ENCODE results near the gene CAMKK1.
"Not testable (repeated sequence)": the region's sequence is repeated elsewhere in the genome, so short reads cannot be mapped to it uniquely, and the experiment has no call there.

Gene CAMKK1

DNA sequence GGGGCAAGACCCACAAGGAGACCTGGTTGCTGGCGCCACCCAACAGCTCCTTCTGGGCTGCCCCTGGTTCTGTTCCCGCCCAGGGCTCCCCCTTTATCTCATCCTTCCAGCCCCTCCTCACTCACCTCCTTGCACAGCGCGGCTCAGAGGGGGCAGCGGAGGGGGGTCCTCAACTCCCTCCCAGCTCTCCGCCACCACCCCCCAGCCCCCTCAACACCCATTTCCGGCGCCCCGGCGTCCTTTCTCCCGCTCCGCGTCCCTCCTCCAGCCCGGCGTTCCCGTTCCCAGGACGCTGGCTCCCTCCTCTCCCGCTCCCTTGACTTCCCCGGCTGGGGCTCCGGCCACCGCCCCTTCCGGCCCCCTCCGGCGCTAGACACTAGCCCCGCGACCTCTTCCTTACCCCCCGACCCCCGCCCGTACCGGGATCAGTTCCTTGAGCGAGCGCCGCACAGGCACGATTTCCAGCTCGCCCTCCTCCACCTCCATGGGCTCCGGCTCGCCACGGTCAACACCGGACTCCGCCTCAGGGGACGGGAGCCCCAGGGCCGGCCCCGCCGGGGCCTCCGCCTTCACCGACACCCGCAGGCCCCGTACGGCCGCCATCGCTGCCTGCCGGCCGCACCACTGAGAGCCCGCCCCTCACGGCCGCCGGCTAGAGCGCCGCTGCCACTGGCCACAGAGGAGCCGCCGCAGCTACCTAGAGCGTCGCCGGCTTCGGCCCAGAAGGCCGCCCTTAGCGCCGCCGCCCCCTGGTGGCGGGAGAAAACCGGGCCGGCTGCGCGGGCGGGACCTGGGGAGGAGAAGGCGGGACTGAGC, 47.0 kb downstream of the CAMKK1 start, which contains the start of gene NCBP3:
TSS of gene NCBP3 (minus strand) at position 626 of the 816 bp plus-strand sequence. CDS start at position 603, 23 bp downstream.
- peak; percentile 93 for DNase-seq

DNA sequence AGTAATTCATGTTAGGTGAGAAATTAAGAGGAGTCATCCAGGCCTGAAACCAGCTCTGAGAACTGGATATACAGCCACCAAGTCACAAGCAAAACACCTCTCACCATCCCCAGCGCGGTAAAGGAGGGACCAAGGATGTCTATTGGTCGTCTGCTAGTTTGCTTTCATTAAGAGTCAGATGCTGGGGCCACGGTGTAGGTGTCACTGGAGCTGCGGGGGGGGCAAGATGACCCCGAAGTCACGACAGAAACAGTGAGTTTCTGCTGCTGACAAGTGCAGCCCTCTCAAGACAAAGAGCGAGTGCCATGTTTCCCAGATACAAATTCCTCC, 47.6 kb downstream of the CAMKK1 start:
- DNase-seq, result no peak

GRCh38 chr17:3844556-3844955, 48.3 kb downstream of the CAMKK1 start:
- DNase-seq, result not testable (repeated sequence)

DNA sequence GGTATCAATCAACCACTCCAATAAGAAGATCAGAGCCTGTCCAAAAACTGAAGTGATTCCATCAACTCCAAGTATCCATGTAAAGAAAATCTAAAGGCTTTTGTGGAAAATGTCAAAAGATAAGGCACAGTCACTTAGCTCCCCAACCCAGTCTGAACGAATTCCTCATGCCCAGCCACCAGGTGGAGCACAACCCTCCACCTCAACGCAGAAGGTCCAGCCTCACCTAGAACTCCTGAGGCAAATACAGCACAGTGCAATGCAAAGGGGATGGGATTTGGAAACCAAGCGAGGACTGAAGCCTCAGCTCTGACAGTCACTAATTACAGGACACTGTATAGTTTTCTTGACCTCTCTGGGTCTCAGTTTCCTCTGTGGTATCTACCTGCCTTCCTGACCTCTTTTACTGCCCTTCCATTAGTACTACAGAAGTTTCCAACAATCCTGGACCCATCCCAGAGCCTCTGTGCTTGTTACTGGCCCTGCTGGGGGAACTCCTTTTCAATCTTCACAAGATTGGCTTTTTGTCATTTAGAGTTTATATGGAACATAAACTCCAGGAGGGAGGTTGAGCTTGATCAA, 48.8 kb downstream of the CAMKK1 start:
- DNase-seq, result peak; percentile 17

DNA sequence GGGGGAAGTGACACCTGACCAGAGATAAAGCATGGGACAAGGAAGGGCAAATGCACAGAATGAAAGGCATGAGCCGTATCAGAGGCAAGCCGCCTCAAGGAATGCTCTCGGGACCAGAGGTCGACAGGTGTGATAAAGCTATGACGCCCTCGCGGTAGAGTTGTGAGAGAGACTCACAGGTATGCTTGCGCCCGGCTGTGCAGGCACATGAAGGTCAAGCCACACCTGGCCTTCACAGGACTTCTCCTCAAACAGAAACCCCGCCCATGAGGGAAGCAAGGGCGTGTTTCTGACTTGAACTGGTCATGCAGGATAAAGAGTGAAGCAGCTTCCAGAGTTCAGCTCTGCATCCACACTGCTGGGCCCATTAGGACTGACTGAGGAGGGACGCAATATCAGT, 54.6 kb downstream of the CAMKK1 start:
- DNase-seq, result no peak

GRCh38 chr17:3836551-3836950, 56.3 kb downstream of the CAMKK1 start:
- no peak for DNase-seq

- DNase-seq, result no peak
These were observed 57.2 kb downstream of the CAMKK1 start for GRCh38 chr17:3835410-3836229.

DNA sequence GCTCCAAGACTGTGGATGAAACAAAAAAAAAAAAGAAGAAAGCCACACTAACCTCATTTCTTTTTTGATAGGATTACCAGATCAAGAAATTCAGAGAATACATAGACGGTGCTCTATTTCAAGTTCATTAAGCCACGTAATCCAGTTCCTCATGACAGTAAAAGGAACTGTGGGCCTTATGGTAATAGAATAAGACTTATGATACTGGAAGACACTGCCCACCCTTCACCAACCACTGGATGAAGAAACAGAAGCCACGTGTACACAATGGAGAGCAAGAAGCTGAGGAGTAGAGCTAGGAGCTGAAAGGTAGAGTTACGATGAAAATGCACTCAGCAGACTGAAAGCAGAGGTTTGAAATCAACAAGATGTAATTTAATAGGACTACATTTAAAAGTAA, 58.0 kb downstream of the CAMKK1 start:
- DNase-seq, result no peak

DNA sequence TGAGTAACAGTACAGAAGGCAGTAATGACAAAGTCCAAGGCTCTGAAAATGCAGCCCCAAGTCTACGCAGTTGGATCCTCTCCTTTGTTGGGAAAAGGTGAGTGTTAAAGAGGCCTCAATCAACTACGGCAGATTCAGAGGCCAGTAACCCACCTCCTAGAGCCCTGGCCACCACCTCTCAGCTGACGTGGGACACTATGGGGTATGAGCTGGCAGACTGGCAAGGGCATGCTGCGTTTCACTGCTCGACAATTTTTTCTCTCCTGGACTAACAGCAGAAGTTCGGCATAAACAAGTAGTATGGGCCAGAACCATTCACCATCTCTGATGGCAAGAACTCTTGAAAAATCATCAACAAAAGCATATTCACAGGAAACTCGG, 64.0 kb downstream of the CAMKK1 start:
- no peak for DNase-seq

- DNase-seq, result peak; percentile 45
These were observed 64.6 kb downstream of the CAMKK1 start for GRCh38 chr17:3828151-3828851.

DNA sequence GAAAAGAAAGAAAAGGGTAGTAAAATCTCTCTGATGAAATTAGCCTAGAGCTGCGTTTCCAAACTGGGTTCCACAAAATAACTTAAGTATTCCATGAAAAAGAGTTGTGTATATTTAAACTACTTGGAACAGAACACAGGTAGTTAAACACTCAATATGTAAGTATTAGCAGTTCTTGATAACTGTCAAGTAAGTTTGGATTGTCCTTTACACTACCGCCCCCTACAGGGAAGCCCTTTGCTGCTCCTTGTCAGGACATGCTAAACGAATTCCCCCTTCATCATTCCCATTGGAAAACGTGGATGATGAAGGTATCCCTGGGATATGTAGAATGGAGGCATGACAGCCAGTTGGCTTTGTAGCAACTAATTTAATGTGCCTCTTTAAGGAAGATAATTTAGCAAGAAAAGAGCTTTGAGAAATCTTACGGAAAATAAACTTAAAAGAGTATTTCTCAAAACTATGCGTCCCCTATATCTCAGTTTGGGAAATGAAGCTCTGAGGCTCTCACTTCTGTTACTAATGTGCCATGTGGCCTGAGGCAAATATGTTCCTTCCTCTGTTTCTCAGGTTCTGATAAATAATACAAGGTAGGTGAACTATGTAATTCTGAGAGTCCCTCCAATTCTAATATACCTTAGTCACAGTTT, 65.6 kb downstream of the CAMKK1 start:
- peak; percentile 68 for DNase-seq

GRCh38 chr17:3826191-3826590, 66.7 kb downstream of the CAMKK1 start:
- DNase-seq, result no peak

- no peak for DNase-seq
These were observed 71.8 kb downstream of the CAMKK1 start for GRCh38 chr17:3821101-3821500.

- no peak for DNase-seq
These were observed 74.1 kb downstream of the CAMKK1 start for GRCh38 chr17:3818786-3819185.

DNA sequence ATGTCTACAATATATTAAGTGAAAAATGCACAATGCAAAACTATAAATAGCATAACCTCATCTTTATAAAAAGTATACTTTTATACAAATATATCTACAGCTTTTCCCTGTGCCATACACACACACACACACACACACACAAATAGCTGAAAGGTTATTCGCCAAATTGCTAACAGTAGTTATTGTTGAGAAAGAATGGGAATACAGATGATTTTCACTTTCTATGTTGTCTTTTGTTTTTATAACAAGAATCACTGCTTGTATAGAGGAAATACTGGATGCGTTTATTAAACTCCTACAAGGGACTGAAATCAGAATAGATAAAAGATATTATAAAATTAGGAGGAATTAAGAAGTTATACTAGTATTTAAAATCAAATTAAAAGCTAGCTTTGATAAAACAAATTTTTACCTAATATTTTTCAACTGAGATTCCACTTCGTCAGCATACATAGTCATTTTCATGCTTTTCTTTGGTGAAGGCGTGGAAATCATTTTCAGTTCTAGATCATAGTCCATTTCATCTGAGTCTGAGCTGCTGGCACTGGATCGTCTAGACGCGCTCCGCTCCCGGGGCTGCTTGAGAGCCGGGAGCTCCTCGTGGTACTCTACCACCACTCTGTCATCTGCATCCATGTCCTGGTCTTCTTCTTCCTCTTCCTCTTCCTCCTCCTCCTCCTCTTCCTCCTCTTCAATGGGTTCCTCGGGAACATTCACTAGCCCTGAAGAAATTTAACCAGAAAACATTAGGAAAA, 74.8 kb downstream of the CAMKK1 start:
- no peak for DNase-seq

- no peak for DNase-seq
These were observed 76.9 kb downstream of the CAMKK1 start for GRCh38 chr17:3815925-3816324.

DNA sequence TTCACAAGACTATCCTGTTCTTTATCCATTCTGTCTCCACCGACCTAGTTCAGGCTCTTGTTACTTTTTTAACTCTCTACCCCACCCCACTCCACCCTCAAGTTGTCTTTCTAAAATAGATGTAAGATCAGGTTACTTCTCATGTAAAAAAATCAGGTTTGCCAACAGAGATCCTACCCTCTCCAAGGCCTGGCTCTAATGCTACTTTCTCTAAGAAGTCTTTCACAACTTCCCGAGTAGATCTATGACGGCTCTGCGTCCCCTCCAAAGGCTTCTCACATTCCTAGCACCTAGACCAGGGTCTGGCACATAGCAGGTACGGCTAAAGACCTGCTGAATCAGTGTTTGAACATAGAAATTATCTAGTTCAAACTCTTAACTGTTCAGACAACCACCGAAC, 77.7 kb downstream of the CAMKK1 start:
- DNase-seq, result no peak

DNA sequence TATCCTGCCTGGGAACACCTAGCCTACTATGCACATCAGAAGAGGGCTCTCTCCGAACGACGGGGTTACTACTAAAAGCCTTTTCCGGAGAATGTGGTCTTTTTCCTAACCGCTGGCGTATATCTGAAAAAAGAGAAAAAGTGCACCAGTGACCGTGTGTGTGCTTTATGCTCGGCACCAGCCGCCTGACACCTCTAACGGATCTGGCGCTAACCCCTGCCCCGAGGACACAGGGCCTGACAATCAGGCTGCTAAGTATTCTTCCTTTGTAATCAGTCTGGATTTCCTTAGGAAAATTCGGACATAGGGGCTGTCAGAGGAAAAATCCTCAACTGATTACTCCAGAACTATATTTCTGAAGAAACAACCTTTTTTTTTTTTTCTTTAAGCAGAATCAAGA, 78.5 kb downstream of the CAMKK1 start:
- DNase-seq, result no peak

- DNase-seq, result no peak
These were observed 79.7 kb downstream of the CAMKK1 start for GRCh38 chr17:3813171-3813570.

- no peak for DNase-seq
These were observed 80.1 kb downstream of the CAMKK1 start for GRCh38 chr17:3812771-3813170.

GRCh38 chr17:3812284-3812683, 80.6 kb downstream of the CAMKK1 start:
- DNase-seq, result no peak
